Measurements from ENCODE around the gene RAPGEF1. TPM values are rescaled to one million over a fixed set of nuclear protein-coding genes. Genes with fewer than 3 reads are reported as not detected.

The RAPGEF1 gene
- total RNA-seq, 1 donor from 2014 or later: 19.8 TPM

DNA sequence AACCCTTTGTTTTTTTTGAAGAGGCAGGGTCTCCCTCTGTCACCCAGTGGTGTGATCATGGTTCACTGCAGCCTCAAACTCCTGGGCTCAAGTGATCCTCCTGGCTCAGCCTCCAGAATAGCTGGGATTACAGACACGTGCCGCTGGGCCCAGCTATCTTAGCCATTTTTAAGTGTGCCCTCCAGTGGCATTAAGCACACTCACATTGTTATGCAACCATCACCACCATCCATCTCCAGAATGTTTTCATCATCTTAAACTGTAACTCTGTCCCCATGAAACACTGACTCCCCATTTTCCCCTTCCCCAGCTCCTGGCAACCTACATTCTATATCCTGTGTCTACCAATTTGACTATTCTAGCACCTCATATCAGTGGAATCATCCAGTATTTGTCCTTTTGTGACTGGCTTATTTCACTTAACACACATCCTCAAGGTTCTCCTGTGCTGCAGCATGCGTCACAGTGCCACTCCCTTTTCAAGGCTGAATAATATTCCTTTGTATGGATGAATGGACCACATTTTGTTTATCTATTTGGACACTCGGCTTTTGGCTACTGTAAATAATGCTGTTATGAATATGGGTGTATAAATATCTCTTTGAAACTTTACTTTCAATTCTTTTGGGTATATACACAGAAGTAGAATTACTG lies 12.5 kb upstream of the RAPGEF1 start:
- no peaks in the 10 kb centered on the region for H3K9me3 ChIP-seq (ENCODE audit: control insufficient read depth in 3 of 3, low read length in 3 of 3)
- peaks cover 0 to 3% (median 0%) of the 10 kb centered on the region in 3 donors for H3K4me1 ChIP-seq (ENCODE audit: control insufficient read depth in 3 of 3, insufficient read depth in 3 of 3, low read length in 3 of 3)
- no peak overlapping the region for H3K27ac ChIP-seq (ENCODE audit: low read depth, low read length)
- H3K9ac ChIP-seq (ENCODE audit: low read depth in 1 of 3, low read length in 3 of 3): no peak overlapping the region
- H3K27me3 ChIP-seq (ENCODE audit: control insufficient read depth in 3 of 3, insufficient read depth in 3 of 3, low read length in 3 of 3): peaks cover 0 to 22% (median 7%) of the 10 kb centered on the region in 3 donors
- no peak overlapping the region for H3K4me3 ChIP-seq (ENCODE audit: low read length in 3 of 3)
- no peaks in the 10 kb centered on the region for H3K36me3 ChIP-seq (ENCODE audit: control insufficient read depth in 3 of 3, insufficient read depth in 3 of 3, low read length in 3 of 3)

DNA sequence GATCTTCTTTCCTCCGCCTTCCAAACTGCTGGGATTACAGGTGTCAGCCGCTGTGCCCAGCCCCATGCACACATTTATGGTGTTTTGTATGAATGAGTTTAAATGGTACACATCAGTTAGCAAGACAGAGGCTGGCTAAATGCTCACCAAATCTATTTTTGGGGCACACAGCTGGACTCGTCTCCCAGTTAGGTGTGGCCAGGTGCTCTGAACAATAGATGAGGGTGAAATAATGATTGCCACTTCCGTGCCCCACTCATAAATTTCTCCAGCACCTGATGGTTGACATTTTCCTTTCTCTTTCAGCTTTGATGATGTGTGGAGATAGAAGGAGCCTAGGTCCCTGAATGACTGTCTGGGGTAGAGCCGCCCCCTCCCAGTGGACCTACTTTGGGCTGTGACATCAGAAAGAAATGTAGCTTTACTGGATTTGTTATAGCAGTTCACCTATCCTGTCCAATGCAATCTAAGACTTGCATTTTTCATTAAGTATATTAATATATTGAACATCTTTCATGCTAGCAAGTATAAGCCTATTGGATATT lies 8.6 kb upstream of the RAPGEF1 start:
- Histone ChIP-seq H3K9ac (ENCODE audit: low read depth in 1 of 3, low read length in 3 of 3) (no peak overlapping the region), H3K9me3 (ENCODE audit: control insufficient read depth in 3 of 3, low read length in 3 of 3) (no peaks in the 10 kb centered on the region), H3K27ac (ENCODE audit: low read depth, low read length) (no peak overlapping the region), H3K4me3 (ENCODE audit: low read length in 3 of 3) (no peak overlapping the region), H3K27me3 (ENCODE audit: control insufficient read depth in 3 of 3, insufficient read depth in 3 of 3, low read length in 3 of 3) (no peaks in the 10 kb centered on the region), H3K36me3 (ENCODE audit: control insufficient read depth in 3 of 3, insufficient read depth in 3 of 3, low read length in 3 of 3) (no peaks in the 10 kb centered on the region), H3K4me1 (ENCODE audit: control insufficient read depth in 3 of 3, insufficient read depth in 3 of 3, low read length in 3 of 3) (peaks cover 0 to 10% (median 10%) of the 10 kb centered on the region in 3 donors)

DNA sequence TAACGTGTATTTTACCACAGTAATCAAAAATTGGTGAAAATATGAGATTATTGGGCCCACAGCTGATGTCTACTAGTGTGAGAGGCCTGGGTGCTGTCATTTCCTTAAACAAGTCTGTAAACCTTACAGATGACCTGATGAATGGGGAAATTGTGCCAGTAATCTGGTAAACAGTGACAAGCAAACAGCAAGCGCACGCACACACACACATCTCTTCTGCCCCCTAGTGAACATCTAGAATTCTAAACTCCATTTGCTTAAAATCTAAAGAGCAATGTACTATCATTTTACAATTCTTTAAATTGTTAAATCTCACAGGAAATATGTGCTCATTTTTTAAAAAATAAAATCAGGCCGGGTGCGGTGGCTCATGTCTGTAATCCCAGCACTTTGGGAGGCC lies 7.5 kb upstream of the RAPGEF1 start:
- no peaks in the 10 kb centered on the region for H3K9me3 ChIP-seq (ENCODE audit: control insufficient read depth in 3 of 3, low read length in 3 of 3)
- no peak overlapping the region for H3K4me3 ChIP-seq (ENCODE audit: low read length in 3 of 3)
- no peaks in the 10 kb centered on the region for H3K27me3 ChIP-seq (ENCODE audit: control insufficient read depth in 3 of 3, insufficient read depth in 3 of 3, low read length in 3 of 3)
- no peaks in the 10 kb centered on the region for H3K36me3 ChIP-seq (ENCODE audit: control insufficient read depth in 3 of 3, insufficient read depth in 3 of 3, low read length in 3 of 3)
- H3K9ac ChIP-seq (ENCODE audit: low read depth in 1 of 3, low read length in 3 of 3): no peak overlapping the region
- H3K27ac ChIP-seq (ENCODE audit: low read depth, low read length): no peak overlapping the region
- peaks cover 0 to 10% (median 10%) of the 10 kb centered on the region in 3 donors for H3K4me1 ChIP-seq (ENCODE audit: control insufficient read depth in 3 of 3, insufficient read depth in 3 of 3, low read length in 3 of 3)

DNA sequence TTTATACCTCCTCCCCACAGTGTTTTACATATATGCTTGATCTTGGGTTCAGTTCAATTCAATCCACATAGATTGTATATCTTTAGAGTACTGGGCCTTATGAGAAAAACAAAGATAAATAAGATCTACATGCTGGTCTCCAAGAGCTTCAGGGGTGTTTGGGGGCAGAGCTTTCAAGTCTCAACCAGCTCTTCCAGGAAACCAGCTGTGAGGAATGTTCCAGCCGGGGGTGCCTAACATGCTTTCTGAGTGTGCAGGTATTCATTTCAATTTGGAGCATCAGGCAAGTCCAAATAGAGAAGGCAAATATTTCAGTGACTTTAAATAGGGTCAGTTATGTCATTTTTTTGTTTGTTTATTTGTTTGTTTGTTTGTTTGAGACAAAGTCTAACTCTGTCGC lies 5.7 kb upstream of the RAPGEF1 start:
- Histone ChIP-seq H3K4me3 (ENCODE audit: low read length in 3 of 3) (no peak overlapping the region), H3K36me3 (ENCODE audit: control insufficient read depth in 3 of 3, insufficient read depth in 3 of 3, low read length in 3 of 3) (no peaks in the 10 kb centered on the region), H3K27me3 (ENCODE audit: control insufficient read depth in 3 of 3, insufficient read depth in 3 of 3, low read length in 3 of 3) (no peaks in the 10 kb centered on the region), H3K9ac (ENCODE audit: low read depth in 1 of 3, low read length in 3 of 3) (no peak overlapping the region), H3K9me3 (ENCODE audit: control insufficient read depth in 3 of 3, low read length in 3 of 3) (no peaks in the 10 kb centered on the region), H3K4me1 (ENCODE audit: control insufficient read depth in 3 of 3, insufficient read depth in 3 of 3, low read length in 3 of 3) (peaks cover 0 to 14% (median 10%) of the 10 kb centered on the region in 3 donors), H3K27ac (ENCODE audit: low read depth, low read length) (no peak overlapping the region)

DNA sequence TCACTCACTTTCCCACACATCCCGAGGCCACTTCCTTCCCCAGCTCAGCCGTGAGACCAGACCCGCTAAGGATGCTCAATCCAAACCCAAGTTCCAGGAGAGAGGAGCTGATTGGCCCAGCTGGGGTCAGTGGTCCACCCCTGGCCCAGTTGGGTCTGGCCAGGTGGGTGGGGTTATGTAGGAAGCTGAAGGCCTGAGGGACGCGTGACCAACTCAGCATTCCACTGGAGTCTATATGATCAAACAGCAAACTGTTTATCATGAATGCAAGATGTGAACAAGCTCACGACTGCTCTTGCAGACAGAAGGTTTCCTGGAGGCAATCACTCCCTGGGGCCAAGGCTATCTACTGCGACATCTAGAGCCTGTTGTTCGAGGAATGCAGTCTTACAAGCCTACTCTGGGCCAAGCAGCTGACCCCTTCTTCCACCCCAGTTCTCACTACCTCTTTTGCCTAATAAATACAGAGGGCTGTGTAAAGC lies 4.9 kb upstream of the RAPGEF1 start:
- Histone ChIP-seq H3K36me3 (ENCODE audit: control insufficient read depth in 3 of 3, insufficient read depth in 3 of 3, low read length in 3 of 3) (no peaks in the 10 kb centered on the region), H3K4me3 (ENCODE audit: low read length in 3 of 3) (no peak overlapping the region), H3K9ac (ENCODE audit: low read depth in 1 of 3, low read length in 3 of 3) (no peak overlapping the region), H3K27ac (ENCODE audit: low read depth, low read length) (no peak overlapping the region), H3K9me3 (ENCODE audit: control insufficient read depth in 3 of 3, low read length in 3 of 3) (no peaks in the 10 kb centered on the region), H3K27me3 (ENCODE audit: control insufficient read depth in 3 of 3, insufficient read depth in 3 of 3, low read length in 3 of 3) (no peaks in the 10 kb centered on the region), H3K4me1 (ENCODE audit: control insufficient read depth in 3 of 3, insufficient read depth in 3 of 3, low read length in 3 of 3) (peaks cover 4 to 19% (median 10%) of the 10 kb centered on the region in 3 donors)

DNA sequence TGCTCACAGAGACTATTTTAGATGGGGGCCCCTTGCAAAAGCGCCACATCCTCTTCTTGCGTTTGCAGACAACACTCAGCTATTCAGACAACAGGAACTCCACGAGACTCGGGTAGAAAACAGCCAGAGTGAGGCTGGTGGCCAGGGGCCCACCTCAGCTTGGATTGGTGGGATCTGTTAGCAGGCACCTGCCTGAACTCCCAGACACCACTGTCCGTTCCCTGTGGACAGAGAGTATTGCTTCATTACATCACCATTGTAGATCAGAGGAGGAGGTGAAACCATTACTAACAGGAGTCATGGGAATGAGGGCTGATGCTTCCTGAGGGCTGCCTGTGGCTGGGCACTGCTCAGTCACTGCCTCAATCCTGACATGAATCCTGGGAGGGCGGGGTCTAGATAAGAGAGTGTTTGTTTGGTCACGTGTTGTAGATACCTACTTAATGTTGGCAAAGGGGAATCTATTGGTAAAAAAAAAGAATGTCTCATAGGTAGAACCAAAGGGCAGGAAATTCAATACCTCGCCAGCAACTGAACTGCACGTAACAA lies 4.4 kb upstream of the RAPGEF1 start:
- Histone ChIP-seq H3K4me1 (ENCODE audit: control insufficient read depth in 3 of 3, insufficient read depth in 3 of 3, low read length in 3 of 3) (peaks cover 4 to 19% (median 10%) of the 10 kb centered on the region in 3 donors), H3K4me3 (ENCODE audit: low read length in 3 of 3) (no peak overlapping the region), H3K27ac (ENCODE audit: low read depth, low read length) (no peak overlapping the region), H3K36me3 (ENCODE audit: control insufficient read depth in 3 of 3, insufficient read depth in 3 of 3, low read length in 3 of 3) (no peaks in the 10 kb centered on the region), H3K9ac (ENCODE audit: low read depth in 1 of 3, low read length in 3 of 3) (no peak overlapping the region), H3K27me3 (ENCODE audit: control insufficient read depth in 3 of 3, insufficient read depth in 3 of 3, low read length in 3 of 3) (no peaks in the 10 kb centered on the region), H3K9me3 (ENCODE audit: control insufficient read depth in 3 of 3, low read length in 3 of 3) (no peaks in the 10 kb centered on the region)

DNA sequence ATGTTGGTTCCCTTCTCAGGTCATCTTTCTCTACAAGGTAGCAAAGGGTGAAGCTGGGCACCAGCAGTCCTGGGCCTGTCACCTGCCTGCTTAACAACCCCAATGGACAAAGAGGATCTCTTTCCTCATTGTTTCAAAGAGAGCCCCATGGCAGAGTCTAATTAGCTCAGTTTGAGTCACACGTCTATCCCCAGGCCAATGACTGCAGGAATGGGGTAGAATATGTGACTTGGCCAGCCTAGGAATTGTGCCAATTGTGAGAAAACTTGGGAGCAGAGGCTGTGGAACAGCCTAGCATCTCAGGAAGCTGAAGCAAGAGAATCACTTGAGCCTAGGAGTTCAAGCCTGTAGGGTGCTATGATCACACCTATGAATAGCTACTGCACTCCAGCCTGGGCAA lies 3.6 kb upstream of the RAPGEF1 start:
- Histone ChIP-seq H3K27ac (ENCODE audit: low read depth, low read length) (no peak overlapping the region), H3K4me1 (ENCODE audit: control insufficient read depth in 3 of 3, insufficient read depth in 3 of 3, low read length in 3 of 3) (peaks cover 12 to 25% (median 17%) of the 10 kb centered on the region in 3 donors), H3K27me3 (ENCODE audit: control insufficient read depth in 3 of 3, insufficient read depth in 3 of 3, low read length in 3 of 3) (no peaks in the 10 kb centered on the region), H3K4me3 (ENCODE audit: low read length in 3 of 3) (no peak overlapping the region), H3K9ac (ENCODE audit: low read depth in 1 of 3, low read length in 3 of 3) (no peak overlapping the region), H3K9me3 (ENCODE audit: control insufficient read depth in 3 of 3, low read length in 3 of 3) (no peaks in the 10 kb centered on the region), H3K36me3 (ENCODE audit: control insufficient read depth in 3 of 3, insufficient read depth in 3 of 3, low read length in 3 of 3) (no peaks in the 10 kb centered on the region)

DNA sequence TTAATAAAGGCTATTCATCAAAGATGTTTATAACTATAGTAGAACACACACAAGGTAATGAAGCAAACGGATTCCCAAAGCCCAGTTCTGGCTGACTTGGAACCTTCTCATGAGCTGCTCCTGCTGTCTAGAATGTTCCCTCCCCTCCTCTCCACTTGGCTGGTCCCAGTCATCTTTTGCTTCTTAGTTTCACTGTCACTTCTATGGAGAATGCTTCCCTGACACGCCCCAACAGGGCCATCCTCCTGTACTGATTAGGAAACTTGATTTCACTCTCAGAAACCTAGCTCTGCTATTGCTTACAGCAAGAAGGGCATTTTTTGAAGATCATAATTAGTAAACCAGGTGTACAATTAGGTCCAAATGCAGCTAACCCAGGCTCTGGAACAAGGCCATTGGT lies 3.2 kb upstream of the RAPGEF1 start:
- Histone ChIP-seq H3K9me3 (ENCODE audit: control insufficient read depth in 3 of 3, low read length in 3 of 3) (no peaks in the 10 kb centered on the region), H3K4me3 (ENCODE audit: low read length in 3 of 3) (no peak overlapping the region), H3K27ac (ENCODE audit: low read depth, low read length) (no peak overlapping the region), H3K4me1 (ENCODE audit: control insufficient read depth in 3 of 3, insufficient read depth in 3 of 3, low read length in 3 of 3) (peaks cover 15 to 30% (median 20%) of the 10 kb centered on the region in 3 donors), H3K27me3 (ENCODE audit: control insufficient read depth in 3 of 3, insufficient read depth in 3 of 3, low read length in 3 of 3) (no peaks in the 10 kb centered on the region), H3K9ac (ENCODE audit: low read depth in 1 of 3, low read length in 3 of 3) (no peak overlapping the region), H3K36me3 (ENCODE audit: control insufficient read depth in 3 of 3, insufficient read depth in 3 of 3, low read length in 3 of 3) (no peaks in the 10 kb centered on the region)

DNA sequence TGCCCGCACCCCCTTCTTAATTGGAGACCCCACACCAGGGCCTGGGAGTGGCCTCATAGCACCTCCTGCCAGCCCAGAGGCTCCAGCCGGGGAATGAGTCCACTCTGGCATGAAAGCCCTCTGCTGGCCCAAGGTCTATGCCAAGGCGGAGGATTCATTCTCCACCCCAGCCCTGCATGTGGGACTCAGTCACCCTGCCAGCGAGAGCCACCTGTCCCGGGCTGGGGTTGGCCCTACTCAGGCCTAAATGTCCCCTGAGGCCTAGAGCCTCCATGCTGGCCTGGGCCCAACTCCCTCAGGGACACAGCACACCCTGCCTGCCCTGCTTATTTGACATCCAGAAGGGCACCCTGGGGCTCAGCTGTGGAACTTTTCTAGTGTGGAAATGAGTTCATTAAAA lies 1.0 kb upstream of the RAPGEF1 start:
- peak overlapping the region; percentile 50 for H3K27ac ChIP-seq (ENCODE audit: low read depth, low read length)

More for the DNA sequence above, 1.0 kb upstream of the RAPGEF1 start:
- no peaks in the 10 kb centered on the region for H3K9me3 ChIP-seq (ENCODE audit: control insufficient read depth in 3 of 3, low read length in 3 of 3)
- H3K36me3 ChIP-seq (ENCODE audit: control insufficient read depth in 3 of 3, insufficient read depth in 3 of 3, low read length in 3 of 3): no peaks in the 10 kb centered on the region
- no peaks in the 10 kb centered on the region for H3K27me3 ChIP-seq (ENCODE audit: control insufficient read depth in 3 of 3, insufficient read depth in 3 of 3, low read length in 3 of 3)
- no peak overlapping the region for H3K4me3 ChIP-seq (ENCODE audit: low read length in 3 of 3)
- H3K9ac ChIP-seq (ENCODE audit: low read depth in 1 of 3, low read length in 3 of 3): peak overlapping the region in 1 of 3 donors; percentile 16
- H3K4me1 ChIP-seq (ENCODE audit: control insufficient read depth in 3 of 3, insufficient read depth in 3 of 3, low read length in 3 of 3): peaks cover 27 to 40% (median 30%) of the 10 kb centered on the region in 3 donors
